Retina (tissue), 1 donor: ENCODE results near the gene SERPINA6.
"Not testable (repeated sequence)": the region's sequence is repeated elsewhere in the genome, so short reads cannot be mapped to it uniquely, and the experiment has no call there.

Source experiments
- DNase-seq: peaks from one replicate; pipeline ENCODE4 v3.0.0-alpha.2; 2016

Gene SERPINA6

GRCh38 chr14:94322648-94323570 lies at the start of gene SERPINA6:
TSS of gene SERPINA6 (minus strand) at chr14:94323336. CDS start at chr14:94314648, 8,688 bp downstream.
- no peak for DNase-seq

GRCh38 chr14:94372021-94372605 lies 49.0 kb upstream of the SERPINA6 start:
- DNase-seq, result no peak

GRCh38 chr14:94370524-94370910 lies 47.4 kb upstream of the SERPINA6 start:
- DNase-seq, result no peak

GRCh38 chr14:94369766-94370523 lies 46.8 kb upstream of the SERPINA6 start:
- DNase-seq, result not testable (repeated sequence)

GRCh38 chr14:94368956-94369355 lies 45.8 kb upstream of the SERPINA6 start:
- DNase-seq, result no peak

GRCh38 chr14:94368243-94368590 lies 45.1 kb upstream of the SERPINA6 start:
- no peak for DNase-seq

- no peak for DNase-seq
Measured at GRCh38 chr14:94367347-94368242, 44.5 kb upstream of the SERPINA6 start.

- no peak for DNase-seq
Measured at GRCh38 chr14:94366146-94366915, 43.2 kb upstream of the SERPINA6 start, which contains the start of gene SERPINA2. TSS of gene SERPINA2 (minus strand) at chr14:94366698.

GRCh38 chr14:94365624-94366023 lies 42.5 kb upstream of the SERPINA6 start:
- DNase-seq, result no peak

- DNase-seq, result no peak
Measured at GRCh38 chr14:94364964-94365363, 41.8 kb upstream of the SERPINA6 start.

- DNase-seq, result no peak
Measured at GRCh38 chr14:94364037-94364436, 40.9 kb upstream of the SERPINA6 start.

GRCh38 chr14:94363151-94363624 lies 40.1 kb upstream of the SERPINA6 start:
- DNase-seq, result no peak

- no peak for DNase-seq
Measured at GRCh38 chr14:94362614-94363133, 39.5 kb upstream of the SERPINA6 start.

- DNase-seq, result no peak
Measured at GRCh38 chr14:94361682-94362081, 38.5 kb upstream of the SERPINA6 start.

- no peak for DNase-seq
Measured at GRCh38 chr14:94360945-94361565, 37.9 kb upstream of the SERPINA6 start.

- no peak for DNase-seq
Measured at GRCh38 chr14:94357166-94357565, 34.0 kb upstream of the SERPINA6 start.

GRCh38 chr14:94356379-94357056 lies 33.4 kb upstream of the SERPINA6 start:
- DNase-seq, result no peak

GRCh38 chr14:94355191-94355794 lies 32.2 kb upstream of the SERPINA6 start:
- no peak for DNase-seq

- no peak for DNase-seq
Measured at GRCh38 chr14:94354638-94355185, 31.6 kb upstream of the SERPINA6 start.
